Endothelial cell of umbilical vein (primary cell): ENCODE measurements around the gene NRCAM.

Source experiments
- CTCF ChIP-seq, 2 donors: IDR thresholded peaks; 1 replicate in 1 of 2; 2 replicates in 1 of 2; pipeline ENCODE4 v1.5.1; 2011; ENCODE audit warnings: low read length in 2 of 2, mild to moderate bottlenecking in 2 of 2, moderate library complexity in 2 of 2, control low read depth in 1 of 2, inconsistent platforms in 1 of 2, low read depth in 1 of 2; ENCODE audit not compliant: insufficient read depth in 1 of 2; ENCODE audit errors: extremely low read depth in 1 of 2
- EZH2 ChIP-seq: IDR thresholded peaks from 2 replicates; pipeline ENCODE4 v1.6.1; 2012; ENCODE audit warnings: borderline replicate concordance, low read depth, mild to moderate bottlenecking, moderate library complexity, low read length, inconsistent platforms; ENCODE audit not compliant: severe bottlenecking
- FOS ChIP-seq: IDR thresholded peaks from 2 replicates; pipeline ENCODE4 v1.6.1; 2011; ENCODE audit warnings: mild to moderate bottlenecking, low read length, moderate library complexity, borderline replicate concordance; ENCODE audit not compliant: insufficient read depth
- GATA2 ChIP-seq: IDR thresholded peaks from 2 replicates; pipeline ENCODE4 v1.7.0; 2011; ENCODE audit warnings: low read depth, mild to moderate bottlenecking, moderate library complexity, mixed read lengths, low read length; ENCODE audit not compliant: insufficient read length, insufficient read depth
- JUN ChIP-seq: IDR thresholded peaks from 2 replicates; pipeline ENCODE4 v1.6.1; 2011; ENCODE audit warnings: borderline replicate concordance, low read depth; ENCODE audit not compliant: insufficient read length, insufficient read depth
- MAX ChIP-seq: IDR thresholded peaks from 2 replicates; pipeline ENCODE4 v1.6.1; 2011; ENCODE audit not compliant: insufficient read depth, insufficient read length
- MYC ChIP-seq: IDR thresholded peaks from one replicate; pipeline ENCODE4 v1.6.1; 2011; ENCODE audit warnings: mild to moderate bottlenecking, low read depth, low read length
- POLR2A ChIP-seq: IDR thresholded peaks from 2 replicates; pipeline ENCODE4 v1.6.1; 2012; ENCODE audit warnings: low read depth, mild to moderate bottlenecking, control low read depth, low read length
- POLR2AphosphoS5 ChIP-seq: IDR thresholded peaks from 2 replicates; pipeline ENCODE4 v1.6.1; 2012; ENCODE audit warnings: low read depth, mild to moderate bottlenecking, control low read depth, low read length, moderate library complexity; ENCODE audit not compliant: insufficient read depth

GRCh38 chr7:108101759-108102158 lies 354.5 kb downstream of the NRCAM start:
- TF ChIP-seq MAX (no peak), EZH2 (no peak), MYC (no peak), POLR2A (no peak), CTCF (IDR thresholded peaks at IDR 0.05; ENCODE audit: extremely low read depth in 1 of 2, insufficient read depth in 1 of 2, low read depth in 1 of 2, low read length in 2 of 2) (no peak), POLR2AphosphoS5 (no peak), FOS (no peak), GATA2 (no peak), JUN (no peak)
